Sigmoid colon (tissue), 7 donors: Measurements from ENCODE around the gene NID2. TPM values are rescaled to one million over a fixed set of nuclear protein-coding genes. Genes with fewer than 3 reads are reported as not detected.

Experiments used
- DNase-seq: peaks from one replicate; pipeline ENCODE4 v3.0.0-alpha.2; 2019
- H3K27ac ChIP-seq, 4 donors: fragments of 200-600 bp; sonication (generic); one replicate each; pipeline ENCODE4 v1.5.1; 2016 to 2019; ENCODE audit warnings: mild to moderate bottlenecking in 1 of 4
- H3K27me3 ChIP-seq, 3 donors: fragments of 200-600 bp; sonication (generic); one replicate each; pipeline ENCODE4 v1.5.1; 2019; ENCODE audit warnings: mild to moderate bottlenecking in 1 of 3
- H3K36me3 ChIP-seq, 4 donors: fragments of 200-600 bp; sonication (generic); one replicate each; pipeline ENCODE4 v1.5.1; 2016 to 2019
- H3K4me1 ChIP-seq, 4 donors: fragments of 200-600 bp; sonication (generic); one replicate each; pipeline ENCODE4 v1.5.1; 2017 to 2019
- H3K4me3 ChIP-seq, 4 donors: fragments of 200-600 bp; sonication (generic); one replicate each; pipeline ENCODE4 v1.5.1; 2017 to 2019; ENCODE audit warnings: mild to moderate bottlenecking in 2 of 4, moderate library complexity in 1 of 4
- H3K9me3 ChIP-seq, 4 donors: fragments of 200-600 bp in 3 of 4; sonication (generic) in 3 of 4; one replicate each; pipeline versions ENCODE4 v1.5.1 to v1.6.1; 2013 to 2019
- CTCF ChIP-seq, 4 experiments: fragments of 450-650 bp in 3 of 4; fragments of 200-600 bp in 1 of 4; IDR thresholded peaks; one replicate each; pipeline ENCODE4 v1.5.1; 2016 to 2019; ENCODE audit warnings: antibody characterized with exemption in 4 of 4, mild to moderate bottlenecking in 3 of 4, moderate library complexity in 2 of 4
- EP300 ChIP-seq, 4 donors: sonication (generic); formaldehyde crosslinking; IDR thresholded peaks; one replicate each; pipeline ENCODE4 v1.6.1; 2017; ENCODE audit warnings: antibody characterized with exemption in 4 of 4
- POLR2A ChIP-seq, 2 donors: fragments of 450-650 bp; IDR thresholded peaks; one replicate each; pipeline ENCODE4 v1.6.1; 2016; ENCODE audit warnings: antibody characterized with exemption in 2 of 2, mild to moderate bottlenecking in 2 of 2, moderate library complexity in 2 of 2
- POLR2AphosphoS5 ChIP-seq, 4 donors: sonication (generic); formaldehyde crosslinking; IDR thresholded peaks; one replicate each; pipeline ENCODE4 v1.6.1; 2017; ENCODE audit warnings: antibody characterized with exemption in 4 of 4
- WGBS, 2 donors: extraction: QIAGEN DNeasy Blood & Tissue Kit; methylation state at CpG; one replicate each; pipeline ENCODE4 v1.1.7; 2013; 5-methylcytosine and 5-hydroxymethylcytosine counted together
- intact Hi-C: fragments of 100-400 bp; cut with DNase I; formaldehyde crosslinking; loops from one replicate; pipeline ENCODE4 v1.15.1; 2023
- polyA plus RNA-seq, 3 donors: library from polyadenylated mRNA; stranded (reverse); fragments of 200-250 nt; gene quantifications; one replicate each; pipeline ENCODE4 v1.2.3, GENCODE V29; 2013
- total RNA-seq, 4 donors: library from RNA; depleted of rRNA; stranded (reverse); fragments of >200 nt; gene quantifications; one replicate each; pipeline ENCODE4 v1.1.0, GENCODE V29; 2016
- donor health status: healthy with polysubstance abuse.
- donor health status: Bipolar disorder and iron deficiency.
- donor health status: healthy.

Gene NID2
- total and polyA plus RNA-seq, 7 donors = 0.46 to 52.9 (median 26.4) TPM

GRCh38 chr14:52007637-52008036 is 61.2 kb downstream of the NID2 start:
- WGBS, 2 donors = 86 to 93% methylated on average over 1 of the region's 1 CpG
- no peak for TF ChIP-seq POLR2A (IDR thresholded peaks at IDR 0.05)
- TF ChIP-seq EP300 (IDR thresholded peaks at IDR 0.05) = no peak
- Histone ChIP-seq H3K27ac (no peak overlapping the region), H3K4me1 (peaks cover 0 to 23% (median 18%) of the 10 kb centered on the region in 4 donors), H3K9me3 (no peaks in the 10 kb centered on the region), H3K4me3 (no peak overlapping the region), H3K36me3 (peaks cover 20 to 83% (median 46%) of the 10 kb centered on the region in 4 donors), H3K27me3 (no peaks in the 10 kb centered on the region)
- intact Hi-C loops = loop anchor here (5.0 kb wide), 1 partner anchor 35 kb away; no protein-coding TSS in a partner anchor
- no peak for DNase-seq

GRCh38 chr14:52007211-52007610 is 61.6 kb downstream of the NID2 start:
- Histone ChIP-seq H3K9me3 (no peaks in the 10 kb centered on the region), H3K27me3 (no peaks in the 10 kb centered on the region), H3K4me1 (peaks cover 0 to 23% (median 20%) of the 10 kb centered on the region in 4 donors), H3K36me3 (peaks cover 20 to 88% (median 46%) of the 10 kb centered on the region in 4 donors), H3K4me3 (no peak overlapping the region), H3K27ac (no peak overlapping the region)
- TF ChIP-seq POLR2A (IDR thresholded peaks at IDR 0.05) (no peak), POLR2AphosphoS5 (IDR thresholded peaks at IDR 0.05) (no peak), EP300 (IDR thresholded peaks at IDR 0.05) (no peak), CTCF (IDR thresholded peaks at IDR 0.05) (no peak)
- intact Hi-C loops = loop anchor here (5.0 kb wide), 1 partner anchor 35 kb away; no protein-coding TSS in a partner anchor
- 94 to 95% methylated on average over 1 of the region's 1 CpG for WGBS, 2 donors
- DNase-seq = no peak

GRCh38 chr14:52006361-52006760 is 62.5 kb downstream of the NID2 start:
- WGBS, 2 donors = 96 to 98% methylated on average over 3 of the region's 3 CpGs
- no peaks in the 10 kb centered on the region for H3K27me3 ChIP-seq
- peaks cover 0 to 30% (median 20%) of the 10 kb centered on the region in 4 donors for H3K4me1 ChIP-seq
- TF ChIP-seq CTCF (IDR thresholded peaks at IDR 0.05) (no peak), POLR2AphosphoS5 (IDR thresholded peaks at IDR 0.05) (no peak), EP300 (IDR thresholded peaks at IDR 0.05) (no peak), POLR2A (IDR thresholded peaks at IDR 0.05) (no peak)
- no peak overlapping the region for H3K4me3 ChIP-seq
- no peak overlapping the region for H3K27ac ChIP-seq
- intact Hi-C loops = loop anchor here (5.0 kb wide), 1 partner anchor 36 kb away; no protein-coding TSS in a partner anchor
- no peaks in the 10 kb centered on the region for H3K9me3 ChIP-seq
- no peak for DNase-seq
- peaks cover 17 to 90% (median 40%) of the 10 kb centered on the region in 4 donors for H3K36me3 ChIP-seq

- peaks cover 15 to 88% (median 36%) of the 10 kb centered on the region in 4 donors for H3K36me3 ChIP-seq
- H3K27me3 ChIP-seq = no peaks in the 10 kb centered on the region
- intact Hi-C loops = loop anchor here (5.0 kb wide), 1 partner anchor 37 kb away; no protein-coding TSS in a partner anchor
- H3K4me3 ChIP-seq = no peak overlapping the region
- TF ChIP-seq POLR2A (IDR thresholded peaks at IDR 0.05) = no peak
- TF ChIP-seq CTCF (IDR thresholded peaks at IDR 0.05) = no peak
- TF ChIP-seq POLR2AphosphoS5 (IDR thresholded peaks at IDR 0.05) = no peak
- no peak for TF ChIP-seq EP300 (IDR thresholded peaks at IDR 0.05)
- H3K9me3 ChIP-seq = no peaks in the 10 kb centered on the region
- DNase-seq = no peak
- peaks cover 0 to 36% (median 21%) of the 10 kb centered on the region in 4 donors for H3K4me1 ChIP-seq
- WGBS, 2 donors = 76 to 80% methylated on average over 2 of the region's 2 CpGs
- no peak overlapping the region for H3K27ac ChIP-seq
Measured at GRCh38 chr14:52005625-52006024, 63.2 kb downstream of the NID2 start.

- H3K9me3 ChIP-seq = no peaks in the 10 kb centered on the region
- whole genome bisulfite sequencing, 2 donors = 34 to 73% methylated on average over 3 of the region's 3 CpGs
- intact Hi-C loops = no loop called here
- H3K27me3 ChIP-seq = no peaks in the 10 kb centered on the region
- DNase-seq = no peak
- TF ChIP-seq EP300 (IDR thresholded peaks at IDR 0.05) = peak; percentile 39 to 92 (median 54)
- TF ChIP-seq POLR2A (IDR thresholded peaks at IDR 0.05) = no peak
- peak in 3 of 4 donors; percentile 56 to 64 (median 61) for TF ChIP-seq POLR2AphosphoS5 (IDR thresholded peaks at IDR 0.05)
- TF ChIP-seq CTCF (IDR thresholded peaks at IDR 0.05) = no peak
- peak overlapping the region; percentile 15 to 74 (median 72) for H3K27ac ChIP-seq
- H3K4me3 ChIP-seq = no peak overlapping the region
- H3K36me3 ChIP-seq = peaks cover 8 to 86% (median 21%) of the 10 kb centered on the region in 4 donors
- peaks cover 0 to 52% (median 23%) of the 10 kb centered on the region in 4 donors for H3K4me1 ChIP-seq
Measured at GRCh38 chr14:52003324-52003723, 65.5 kb downstream of the NID2 start.
